Activated CD4-positive, alpha-beta T cell treated with anti-CD3 and anti-CD28 coated beads for 36 hours (primary cell): ENCODE data around the gene ALX3. TPM values are rescaled to one million over a fixed set of nuclear protein-coding genes. Genes with fewer than 3 reads are reported as not detected.

Experiments used
- ATAC-seq: fragments of 200-7000 bp; cut with Tn5 transposase; one replicate; pipeline ENCODE4 v1.10.0; 2021; ENCODE audit warnings: mild to moderate bottlenecking, moderate library complexity
- CTCF ChIA-PET: fragments of 350-600 bp; sonication (Branson Sonifier 250); formaldehyde crosslinking; loops from one replicate; lab custom pipeline; 2021; ENCODE audit warnings: antibody characterized with exemption; lab: Charles Lee
- POLR2A ChIA-PET: fragments of 350-600 bp; sonication (Branson Sonifier 250); formaldehyde crosslinking; loops from one replicate; lab custom pipeline; 2021; ENCODE audit warnings: antibody characterized with exemption, inconsistent platforms; lab: Charles Lee
- DNase-seq: peaks from one replicate; pipeline ENCODE4 v3.0.0-alpha.2; 2020
- H3K27ac Mint-ChIP-seq: one replicate; pipeline ENCODE4 v1.8.0; 2021; ENCODE audit warnings: mixed read lengths
- H3K27me3 Mint-ChIP-seq: one replicate; pipeline ENCODE4 v1.8.0; 2021; ENCODE audit warnings: mixed read lengths
- H3K36me3 Mint-ChIP-seq: one replicate; pipeline ENCODE4 v1.8.0; 2021; ENCODE audit warnings: low read depth, mixed read lengths
- H3K4me1 Mint-ChIP-seq: one replicate; pipeline ENCODE4 v1.8.0; 2021; ENCODE audit warnings: mixed read lengths
- H3K4me3 Mint-ChIP-seq: one replicate; pipeline ENCODE4 v1.8.0; 2021; ENCODE audit warnings: mild to moderate bottlenecking, moderate library complexity, mixed read lengths
- H3K9me3 Mint-ChIP-seq: one replicate; pipeline ENCODE4 v1.8.0; 2021; ENCODE audit warnings: low read depth, mixed read lengths
- intact Hi-C, 2 experiments: fragments of 100-400 bp; cut with DNase I in 1 of 2; cut with micrococcal nuclease in 1 of 2; formaldehyde crosslinking; loops; one replicate each; pipeline versions ENCODE4 v1.14.2 to v1.15.1; 2022 to 2024; cut with DNase I, micrococcal nuclease
- total RNA-seq, 2 experiments: library from RNA; stranded (reverse); gene quantifications; one replicate each; pipeline ENCODE4 v1.2.3, GENCODE V29; 2021

Gene ALX3
- total RNA-seq, 2 experiments from 2014 or later = not detected

DNA sequence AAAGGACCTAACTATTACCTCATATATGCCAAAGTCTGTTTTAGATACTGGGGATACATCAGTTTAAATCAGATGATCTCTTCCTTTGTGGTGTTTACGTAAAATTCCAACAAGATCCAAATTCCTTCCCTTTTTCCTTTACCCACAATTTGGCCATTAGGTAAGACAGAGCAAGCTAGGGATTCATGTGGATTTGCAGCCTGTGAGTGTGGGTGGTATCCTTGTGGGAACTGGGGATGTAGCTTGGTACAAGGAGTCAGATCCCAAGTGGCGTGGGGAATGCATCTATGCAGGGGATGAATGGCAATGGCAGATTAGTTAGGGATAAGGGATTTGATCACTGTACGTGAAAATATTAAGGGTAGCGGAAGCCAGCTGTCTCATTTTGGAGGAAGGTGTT is 45.9 kb downstream of the ALX3 start:
- ATAC-seq (no peak), DNase-seq (no peak)
- H3K9me3 Mint-ChIP-seq = no peaks in the 10 kb centered on the region
- peaks cover 32% of the 10 kb centered on the region for H3K36me3 Mint-ChIP-seq
- intact Hi-C loops = no loop called here
- no peak overlapping the region for H3K27ac Mint-ChIP-seq
- no peaks in the 10 kb centered on the region for H3K4me1 Mint-ChIP-seq
- H3K27me3 Mint-ChIP-seq = no peaks in the 10 kb centered on the region
- CTCF ChIA-PET = interaction anchor here (0.6 to 1.4 kb wide), 3 partner anchors 10 to 480 kb away, joined by 3 to 4 read pairs (median 3); partner anchors contain the start of gene STRIP1
- POLR2A ChIA-PET = no interaction called here
- H3K4me3 Mint-ChIP-seq = no peak overlapping the region

DNA sequence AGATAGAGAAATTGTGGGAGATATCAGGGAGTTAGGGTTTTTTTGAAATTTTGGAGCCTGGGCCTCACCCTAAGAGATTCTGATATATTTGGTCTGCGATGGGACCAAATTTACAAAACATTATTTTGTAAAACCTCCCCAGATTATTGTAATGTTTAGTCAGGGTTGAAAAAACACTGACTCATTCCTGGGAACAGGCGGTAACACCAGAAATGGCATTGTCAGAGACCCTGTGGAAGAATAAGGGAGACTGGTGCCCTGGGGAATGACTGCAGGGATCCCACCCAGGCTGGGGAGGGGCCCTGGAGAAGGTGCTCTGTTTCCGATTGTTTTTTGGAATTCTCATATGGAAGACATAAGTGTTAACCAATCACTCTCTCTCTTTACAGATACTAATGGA is 49.2 kb downstream of the ALX3 start:
- H3K4me1 Mint-ChIP-seq = no peaks in the 10 kb centered on the region
- CTCF ChIA-PET = interaction anchor here (1.1 to 4.0 kb wide), 2 partner anchors 8 to 33 kb away, joined by 4 to 34 read pairs; no protein-coding TSS in a partner anchor

DNA sequence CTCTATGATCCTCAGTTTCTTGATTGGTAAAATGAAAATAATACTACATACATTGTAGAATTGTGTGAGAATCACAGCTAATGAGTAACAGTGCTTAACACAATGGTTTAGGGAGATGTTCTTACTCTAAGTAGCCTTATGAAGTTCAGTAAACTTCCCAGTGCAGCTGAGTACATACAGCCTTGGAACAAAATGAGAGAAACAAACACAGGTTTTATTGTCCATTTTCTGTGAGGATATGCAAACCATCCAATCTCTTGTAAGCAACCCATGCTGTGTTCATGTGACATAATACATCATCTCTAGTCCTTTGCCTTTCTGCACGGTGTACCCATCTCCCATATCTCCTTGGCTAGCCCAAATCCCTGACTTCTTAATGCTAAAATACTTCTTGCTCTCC is 50.7 kb downstream of the ALX3 start:
- ChIA-PET POLR2A (interaction anchor here (0.6 kb wide), 1 partner anchor 197 kb away, joined by 3 read pairs; no protein-coding TSS in a partner anchor), CTCF (interaction anchor here (0.6 to 4.0 kb wide), 4 partner anchors 10 to 349 kb away, joined by 3 to 34 read pairs (median 4); no protein-coding TSS in a partner anchor)
- Mint-ChIP-seq H3K27ac (no peak overlapping the region), H3K36me3 (peaks cover 63% of the 10 kb centered on the region), H3K4me3 (no peak overlapping the region), H3K4me1 (no peaks in the 10 kb centered on the region), H3K9me3 (no peaks in the 10 kb centered on the region), H3K27me3 (no peaks in the 10 kb centered on the region)
- ATAC-seq = no peak
- intact Hi-C loops = no loop called here
- no peak for DNase-seq

More for the DNA sequence above, 49.2 kb downstream of the ALX3 start:
- DNase-seq (no peak), ATAC-seq (no peak)
- intact Hi-C loops = no loop called here
- Mint-ChIP-seq H3K36me3 (peaks cover 56% of the 10 kb centered on the region), H3K4me3 (no peak overlapping the region), H3K27ac (no peak overlapping the region), H3K9me3 (no peaks in the 10 kb centered on the region), H3K27me3 (no peaks in the 10 kb centered on the region)
- POLR2A ChIA-PET = no interaction called here

GRCh38 chr1:110018396-110018795 is 52.1 kb downstream of the ALX3 start:
- no peak for ATAC-seq
- Mint-ChIP-seq H3K4me1 (no peaks in the 10 kb centered on the region), H3K27me3 (no peaks in the 10 kb centered on the region), H3K4me3 (no peak overlapping the region), H3K36me3 (peaks cover 66% of the 10 kb centered on the region), H3K27ac (no peak overlapping the region), H3K9me3 (no peaks in the 10 kb centered on the region)
- no peak for DNase-seq
- ChIA-PET CTCF (interaction anchor here (0.6 to 4.0 kb wide), 3 partner anchors 8 to 42 kb away, joined by 3 to 34 read pairs (median 3); no protein-coding TSS in a partner anchor), POLR2A (no interaction called here)
- intact Hi-C loops = no loop called here

- H3K36me3 Mint-ChIP-seq = peaks cover 65% of the 10 kb centered on the region
- no peaks in the 10 kb centered on the region for H3K27me3 Mint-ChIP-seq
- DNase-seq (no peak), ATAC-seq (no peak)
- H3K4me3 Mint-ChIP-seq = no peak overlapping the region
- no peak overlapping the region for H3K27ac Mint-ChIP-seq
- no peaks in the 10 kb centered on the region for H3K9me3 Mint-ChIP-seq
- ChIA-PET POLR2A (no interaction called here), CTCF (interaction anchor here (1.1 to 4.0 kb wide), 4 partner anchors 12 to 42 kb away, joined by 3 to 34 read pairs (median 4); no protein-coding TSS in a partner anchor)
- intact Hi-C loops = no loop called here
- no peaks in the 10 kb centered on the region for H3K4me1 Mint-ChIP-seq
Measured at GRCh38 chr1:110017792-110018191, 52.7 kb downstream of the ALX3 start.

DNA sequence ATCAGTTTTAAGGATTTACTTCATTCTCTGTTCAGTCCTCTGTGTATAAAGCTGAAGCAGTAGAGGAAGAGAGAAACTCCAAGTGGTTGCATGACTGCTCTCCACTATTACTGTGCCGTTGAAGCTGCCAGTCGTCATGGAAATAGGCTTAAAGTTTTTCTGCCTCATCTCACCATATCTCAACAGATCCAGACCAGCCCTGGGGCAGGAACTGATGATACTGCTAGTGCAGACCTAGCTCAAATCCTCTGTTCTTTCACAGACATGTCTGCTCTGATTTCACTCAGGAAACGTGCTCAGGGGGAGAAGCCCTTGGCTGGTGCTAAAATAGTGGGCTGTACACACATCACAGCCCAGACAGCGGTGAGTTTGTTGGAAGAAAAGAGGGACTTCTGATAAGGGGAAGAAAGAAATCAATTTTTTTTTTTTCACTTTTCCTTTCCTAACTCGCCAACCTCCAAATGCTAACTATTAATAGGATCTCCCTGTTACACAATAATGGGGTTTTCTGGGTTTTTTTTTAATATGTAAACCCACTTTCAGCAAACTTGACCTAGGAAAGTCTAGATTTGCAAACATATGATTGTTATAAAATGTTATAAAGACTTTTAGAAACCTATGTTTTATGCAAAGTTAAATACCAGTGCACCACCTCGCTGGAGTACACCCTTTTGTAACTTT is 58.2 kb downstream of the ALX3 start:
- intact Hi-C loops = no loop called here
- H3K27me3 Mint-ChIP-seq = no peaks in the 10 kb centered on the region
- no peak for ATAC-seq
- H3K9me3 Mint-ChIP-seq = no peaks in the 10 kb centered on the region
- ChIA-PET CTCF (interaction anchor here (0.6 to 4.1 kb wide), 9 partner anchors 10 to 466 kb away, joined by 3 to 33 read pairs (median 8); partner anchors contain the start of gene AHCYL1), POLR2A (no interaction called here)
- H3K36me3 Mint-ChIP-seq = peaks cover 47% of the 10 kb centered on the region
- no peak overlapping the region for H3K4me3 Mint-ChIP-seq
- H3K27ac Mint-ChIP-seq = no peak overlapping the region
- no peak for DNase-seq
- H3K4me1 Mint-ChIP-seq = no peaks in the 10 kb centered on the region

DNA sequence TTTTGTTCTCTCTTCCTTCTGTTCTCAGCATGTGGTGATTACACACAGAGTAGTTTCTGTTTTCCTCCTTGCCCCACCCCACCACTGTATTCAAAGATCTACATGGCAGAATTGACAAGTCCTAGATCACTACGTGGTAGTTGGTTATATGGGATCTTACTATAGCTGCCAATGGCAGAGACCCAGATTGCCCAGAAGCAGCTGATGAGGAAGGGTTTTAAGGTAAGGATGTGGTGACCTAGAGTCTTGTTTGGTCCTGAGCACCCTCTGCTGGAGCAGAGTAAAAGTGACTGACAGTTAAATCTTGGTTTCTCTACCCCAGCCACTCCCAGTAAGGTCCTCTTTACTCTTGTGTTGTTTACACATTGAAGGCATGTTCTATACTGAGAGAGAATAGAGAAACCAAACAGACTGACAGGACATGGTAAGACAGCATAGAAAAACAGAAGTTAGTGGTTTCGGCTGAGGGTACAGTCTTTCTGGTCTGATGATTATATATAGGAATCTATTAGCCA is 58.9 kb downstream of the ALX3 start:
- H3K4me3 Mint-ChIP-seq = no peak overlapping the region
- no peaks in the 10 kb centered on the region for H3K9me3 Mint-ChIP-seq
- DNase-seq (peak; percentile 41), ATAC-seq (peak; percentile 95)
- H3K4me1 Mint-ChIP-seq = no peaks in the 10 kb centered on the region
- H3K27ac Mint-ChIP-seq = no peak overlapping the region
- intact Hi-C loops = loop anchor here (1.0 kb wide), 3 partner anchors 26 to 238 kb away; no protein-coding TSS in a partner anchor
- CTCF ChIA-PET = interaction anchor here (1.4 to 4.1 kb wide), 9 partner anchors 9 to 465 kb away, joined by 3 to 33 read pairs (median 8); partner anchors contain the start of gene AHCYL1
- H3K36me3 Mint-ChIP-seq = peaks cover 43% of the 10 kb centered on the region
- no peaks in the 10 kb centered on the region for H3K27me3 Mint-ChIP-seq
- POLR2A ChIA-PET = no interaction called here

Other genes starting within 250 kb of the ALX3 start
- gene CSF1, start 159.8 kb downstream of the ALX3 start, total RNA-seq = 10 to 100 TPM; 37.7 to 44.8 TPM
- gene AHCYL1, start 85.9 kb downstream of the ALX3 start, total RNA-seq = 10 to 100 TPM; 79.1 to 82.6 TPM
- gene STRIP1, start 36.0 kb downstream of the ALX3 start, total RNA-seq = 10 to 100 TPM; 20.7 to 21.5 TPM
- not detected for gene UBL4B, start 41.8 kb upstream of the ALX3 start, total RNA-seq
- gene SLC6A17, start 79.8 kb upstream of the ALX3 start, total RNA-seq = under 1 TPM; 0.07 TPM
- gene KCNC4, start 139.6 kb upstream of the ALX3 start, total RNA-seq = 10 to 100 TPM; 13.9 to 14.3 TPM